ENCODE data around the gene ATOH8. TPM values are rescaled to one million over a fixed set of nuclear protein-coding genes. Genes with fewer than 3 reads are reported as not detected.

ATOH8 gene
- total and polyA plus RNA-seq, 4 donors: 38.6 to 63.3 (median 50.5) TPM

GRCh38 chr2:85721641-85722040 lies 32.1 kb upstream of the ATOH8 start:
- Histone ChIP-seq H3K9me3 (ENCODE audit: control insufficient read depth in 4 of 4, insufficient read depth in 3 of 4, low read length in 3 of 4) (no peaks in the 10 kb centered on the region), H3K27me3 (ENCODE audit: control insufficient read depth in 3 of 3, insufficient read depth in 3 of 3, low read length in 2 of 3) (no peaks in the 10 kb centered on the region), H3K9ac (ENCODE audit: insufficient read depth in 1 of 2, low read length in 2 of 2) (no peak overlapping the region), H3K36me3 (ENCODE audit: control insufficient read depth in 4 of 4, insufficient read depth in 4 of 4, low read length in 4 of 4) (no peaks in the 10 kb centered on the region), H3K4me3 (no peak overlapping the region), H3K27ac (ENCODE audit: low read depth in 1 of 2, low read length in 1 of 2) (no peak overlapping the region), H3K4me1 (ENCODE audit: control insufficient read depth in 5 of 5, insufficient read depth in 5 of 5, low read length in 5 of 5) (peaks cover 0 to 3% (median 0%) of the 10 kb centered on the region in 5 donors)
- WGBS, 2 donors: 93 to 96% methylated on average over 4 of the region's 4 CpGs
- DNase-seq: no peak
- TF ChIP-seq CTCF (IDR thresholded peaks at IDR 0.05; ENCODE audit: control extremely low read depth, extremely low read depth): no peak
- ATAC-seq (ENCODE audit: insufficient read depth, low FRiP score): no peak

- Histone ChIP-seq H3K36me3 (ENCODE audit: control insufficient read depth in 4 of 4, insufficient read depth in 4 of 4, low read length in 4 of 4) (no peaks in the 10 kb centered on the region), H3K27me3 (ENCODE audit: control insufficient read depth in 3 of 3, insufficient read depth in 3 of 3, low read length in 2 of 3) (no peaks in the 10 kb centered on the region), H3K9me3 (ENCODE audit: control insufficient read depth in 4 of 4, insufficient read depth in 3 of 4, low read length in 3 of 4) (no peaks in the 10 kb centered on the region), H3K4me3 (no peak overlapping the region), H3K27ac (ENCODE audit: low read depth in 1 of 2, low read length in 1 of 2) (no peak overlapping the region), H3K9ac (ENCODE audit: insufficient read depth in 1 of 2, low read length in 2 of 2) (no peak overlapping the region), H3K4me1 (ENCODE audit: control insufficient read depth in 5 of 5, insufficient read depth in 5 of 5, low read length in 5 of 5) (peaks cover 0 to 2% (median 0%) of the 10 kb centered on the region in 5 donors)
- TF ChIP-seq CTCF (IDR thresholded peaks at IDR 0.05; ENCODE audit: control extremely low read depth, extremely low read depth): no peak
- 82 to 86% methylated on average over 6 of the region's 6 CpGs for WGBS, 2 donors
- no peak for ATAC-seq (ENCODE audit: insufficient read depth, low FRiP score)
- DNase-seq: no peak
Observed at GRCh38 chr2:85722519-85722918, 31.3 kb upstream of the ATOH8 start.

GRCh38 chr2:85723707-85724360 lies 30.0 kb upstream of the ATOH8 start:
- H3K36me3 ChIP-seq (ENCODE audit: control insufficient read depth in 4 of 4, insufficient read depth in 4 of 4, low read length in 4 of 4): no peaks in the 10 kb centered on the region
- TF ChIP-seq CTCF (IDR thresholded peaks at IDR 0.05; ENCODE audit: control extremely low read depth, extremely low read depth): no peak
- no peak for ATAC-seq (ENCODE audit: insufficient read depth, low FRiP score)
- no peak for DNase-seq
- H3K4me1 ChIP-seq (ENCODE audit: control insufficient read depth in 5 of 5, insufficient read depth in 5 of 5, low read length in 5 of 5): peaks cover 0 to 10% (median 0%) of the 10 kb centered on the region in 5 donors
- no peak overlapping the region for H3K4me3 ChIP-seq
- H3K9ac ChIP-seq (ENCODE audit: insufficient read depth in 1 of 2, low read length in 2 of 2): no peak overlapping the region
- no peaks in the 10 kb centered on the region for H3K9me3 ChIP-seq (ENCODE audit: control insufficient read depth in 4 of 4, insufficient read depth in 3 of 4, low read length in 3 of 4)
- H3K27ac ChIP-seq (ENCODE audit: low read depth in 1 of 2, low read length in 1 of 2): no peak overlapping the region
- 95 to 100% methylated on average over 2 of the region's 2 CpGs for WGBS, 2 donors
- no peaks in the 10 kb centered on the region for H3K27me3 ChIP-seq (ENCODE audit: control insufficient read depth in 3 of 3, insufficient read depth in 3 of 3, low read length in 2 of 3)

GRCh38 chr2:85724731-85725181 lies 29.0 kb upstream of the ATOH8 start:
- no peak overlapping the region for H3K4me3 ChIP-seq
- no peaks in the 10 kb centered on the region for H3K27me3 ChIP-seq (ENCODE audit: control insufficient read depth in 3 of 3, insufficient read depth in 3 of 3, low read length in 2 of 3)
- no peak for ATAC-seq (ENCODE audit: insufficient read depth, low FRiP score)
- H3K4me1 ChIP-seq (ENCODE audit: control insufficient read depth in 5 of 5, insufficient read depth in 5 of 5, low read length in 5 of 5): peaks cover 0 to 8% (median 4%) of the 10 kb centered on the region in 5 donors
- no peak for TF ChIP-seq CTCF (IDR thresholded peaks at IDR 0.05; ENCODE audit: control extremely low read depth, extremely low read depth)
- no peak for DNase-seq
- no peaks in the 10 kb centered on the region for H3K9me3 ChIP-seq (ENCODE audit: control insufficient read depth in 4 of 4, insufficient read depth in 3 of 4, low read length in 3 of 4)
- H3K9ac ChIP-seq (ENCODE audit: insufficient read depth in 1 of 2, low read length in 2 of 2): no peak overlapping the region
- 91 to 94% methylated on average over 5 of the region's 5 CpGs for WGBS, 2 donors
- no peaks in the 10 kb centered on the region for H3K36me3 ChIP-seq (ENCODE audit: control insufficient read depth in 4 of 4, insufficient read depth in 4 of 4, low read length in 4 of 4)
- H3K27ac ChIP-seq (ENCODE audit: low read depth in 1 of 2, low read length in 1 of 2): no peak overlapping the region

Measured in lung (tissue), 12 donors.